Stimulated activated CD4-positive, alpha-beta T cell treated with anti-CD3 and anti-CD28 coated beads, TNF-alpha, amount 100 ng/mL, for 4 hours (primary cell): Measurements from ENCODE around the gene ELMO3.
A peak's percentile ranks its signal among the peaks of the same experiment; 100 is the strongest.

ENCODE experiments used
- DNase-seq, 3 experiments: peaks; one replicate each; pipeline ENCODE4 v3.0.0-alpha.2; 2020; ENCODE audit warnings: low read depth in 3 of 3

ELMO3 gene

DNA sequence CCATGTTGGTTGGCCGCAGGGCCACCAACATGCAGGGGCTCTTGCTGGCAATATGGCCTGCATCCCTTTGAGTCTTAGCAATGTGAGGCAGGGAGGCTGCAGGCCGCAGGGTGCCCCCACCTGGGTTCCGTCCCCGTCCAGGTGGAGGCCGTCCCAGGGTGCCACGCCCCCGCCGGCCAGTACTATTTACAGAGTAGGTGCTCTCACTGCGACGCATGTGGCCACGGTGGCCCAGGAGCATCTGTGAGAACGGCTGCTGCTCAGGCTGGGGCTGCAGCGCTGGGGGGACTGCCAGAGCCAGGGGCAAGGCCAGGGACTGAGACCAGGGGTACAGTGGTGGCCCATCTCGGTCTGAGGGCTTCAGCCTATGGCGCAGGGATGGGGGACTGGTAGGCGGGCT lies 18.8 kb upstream of the ELMO3 start:
- no peak for DNase-seq

DNA sequence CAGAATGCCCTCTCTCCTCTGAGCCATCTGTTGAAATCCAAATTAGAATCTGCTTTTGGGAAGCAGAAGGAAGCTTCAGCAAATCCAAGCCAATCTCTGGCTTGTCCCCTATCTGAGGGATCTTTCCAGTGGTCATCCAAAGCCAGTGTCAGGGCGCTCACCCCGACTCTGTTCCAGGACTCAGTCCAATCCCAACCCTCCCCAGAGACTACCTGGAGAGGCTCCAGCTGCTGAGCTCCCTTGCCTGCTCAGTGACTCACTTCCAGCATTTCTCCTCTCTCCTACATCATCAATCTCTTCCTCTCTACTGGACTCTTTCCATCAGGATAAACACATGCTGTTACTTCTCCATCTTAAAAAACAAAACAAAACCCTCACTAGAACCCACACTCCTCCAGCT lies 17.6 kb upstream of the ELMO3 start:
- DNase-seq, result no peak

DNA sequence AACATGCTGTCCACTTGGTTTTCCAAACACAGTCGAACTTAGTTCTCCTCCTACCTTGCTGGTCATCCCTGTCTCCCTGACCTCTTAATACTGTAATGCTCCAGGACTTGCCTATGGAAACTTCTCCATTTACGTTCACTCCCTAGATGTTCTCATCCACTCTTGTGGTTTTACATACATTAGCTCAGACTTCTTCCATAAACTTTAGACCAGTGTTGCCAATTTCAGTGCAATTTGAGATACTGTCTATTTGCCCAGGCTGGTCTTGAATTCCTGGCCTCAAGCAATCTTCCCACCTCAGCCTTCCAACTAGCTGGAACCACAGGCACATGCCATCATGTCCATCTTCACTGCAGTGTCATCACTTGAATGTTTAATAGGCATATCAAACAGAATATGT lies 16.6 kb upstream of the ELMO3 start:
- no peak for DNase-seq

DNA sequence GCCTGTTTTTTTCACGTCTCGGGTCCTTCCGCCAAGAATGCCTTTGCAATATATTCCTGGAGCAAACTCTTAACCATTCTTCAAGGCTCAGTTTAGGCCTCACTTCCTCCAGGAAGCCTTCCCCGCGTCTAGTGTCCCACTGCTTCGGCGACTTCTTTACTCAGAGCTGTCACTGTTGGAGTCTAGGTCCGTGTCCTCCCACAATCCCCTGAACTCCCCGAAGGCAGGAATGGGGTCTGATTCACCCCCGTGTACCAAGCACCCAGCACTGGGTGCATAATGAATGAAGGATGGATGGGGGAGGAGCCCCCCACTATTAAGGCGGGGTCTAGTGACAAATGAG lies 15.7 kb upstream of the ELMO3 start:
- no peak for DNase-seq

DNA sequence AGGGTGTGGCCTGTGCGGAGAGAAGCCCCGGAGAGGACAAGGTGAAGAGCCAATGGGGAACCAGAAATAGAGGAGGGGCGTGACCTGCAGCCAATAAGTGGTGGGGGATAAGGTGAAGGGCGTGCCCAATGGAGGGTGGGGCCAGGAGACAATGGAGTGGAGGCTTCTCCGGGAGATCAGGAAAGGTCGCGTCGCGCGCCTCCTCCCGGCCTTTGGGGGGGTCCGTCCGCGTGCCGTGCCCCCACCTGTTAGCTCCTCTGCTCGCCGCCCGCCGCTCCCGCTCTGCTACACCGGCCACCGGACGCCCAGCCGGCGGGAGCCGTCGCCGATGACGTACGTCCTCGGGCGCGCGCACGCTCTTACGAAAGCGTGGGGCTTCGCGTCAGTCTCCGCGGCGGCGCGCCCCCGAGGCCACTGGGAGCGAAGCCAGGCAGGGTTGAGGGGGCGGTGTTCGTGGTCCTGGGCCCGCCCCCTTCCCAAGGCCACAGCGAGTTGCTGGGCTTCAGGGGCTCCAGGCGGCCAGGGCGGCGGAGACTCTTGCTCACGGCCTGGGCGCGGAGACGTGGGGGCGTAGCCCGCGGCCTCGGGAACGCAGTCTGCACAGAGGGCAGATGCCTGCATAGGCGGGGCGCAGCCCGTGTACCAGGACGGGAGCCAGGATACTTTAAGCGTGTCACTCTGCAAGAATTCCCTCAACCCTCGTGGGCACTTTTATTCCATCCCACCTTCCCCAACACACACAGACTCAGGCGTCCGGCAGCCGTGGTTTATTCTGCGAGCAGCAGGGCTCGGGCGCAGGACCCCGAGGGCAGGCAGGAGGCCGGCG lies 15.1 kb upstream of the ELMO3 start, which contains the start of gene MATCAP1:
Gene MATCAP1, minus strand, starts transcription at position 337 of the 826 bp plus-strand sequence. CDS start 3,353 bp downstream, outside the sequence.
- peak; percentile 83 to 90 (median 88) for DNase-seq

DNA sequence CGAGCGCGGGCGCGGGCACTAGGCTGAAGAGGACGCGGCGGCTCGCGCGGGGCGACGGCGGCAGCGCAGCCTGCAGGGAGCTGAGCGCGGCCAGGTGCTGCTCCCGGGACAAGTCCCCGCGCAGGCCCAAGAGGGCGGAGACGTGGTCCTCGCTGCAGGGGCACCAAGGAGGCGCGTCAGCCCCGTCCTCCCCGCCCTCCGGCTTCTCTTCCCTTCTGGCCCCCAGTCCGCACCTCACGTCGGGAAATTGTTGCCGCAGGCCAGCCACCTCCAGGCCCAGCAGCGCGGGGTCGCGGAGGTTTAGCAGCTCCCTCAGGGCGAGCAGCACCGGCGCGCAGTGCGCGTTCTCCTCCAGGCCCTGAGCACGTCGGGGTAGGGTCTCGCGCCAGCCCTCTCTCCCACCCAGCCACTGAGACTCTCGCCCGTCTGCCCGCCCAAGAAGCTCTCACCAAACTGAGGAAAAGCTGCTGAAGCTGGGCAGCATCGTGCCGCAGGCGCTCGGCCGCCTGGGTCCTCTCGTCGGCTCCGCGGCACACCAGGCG lies 14.4 kb upstream of the ELMO3 start:
- peak in 1 of 3 experiments; percentile 27 for DNase-seq

DNA sequence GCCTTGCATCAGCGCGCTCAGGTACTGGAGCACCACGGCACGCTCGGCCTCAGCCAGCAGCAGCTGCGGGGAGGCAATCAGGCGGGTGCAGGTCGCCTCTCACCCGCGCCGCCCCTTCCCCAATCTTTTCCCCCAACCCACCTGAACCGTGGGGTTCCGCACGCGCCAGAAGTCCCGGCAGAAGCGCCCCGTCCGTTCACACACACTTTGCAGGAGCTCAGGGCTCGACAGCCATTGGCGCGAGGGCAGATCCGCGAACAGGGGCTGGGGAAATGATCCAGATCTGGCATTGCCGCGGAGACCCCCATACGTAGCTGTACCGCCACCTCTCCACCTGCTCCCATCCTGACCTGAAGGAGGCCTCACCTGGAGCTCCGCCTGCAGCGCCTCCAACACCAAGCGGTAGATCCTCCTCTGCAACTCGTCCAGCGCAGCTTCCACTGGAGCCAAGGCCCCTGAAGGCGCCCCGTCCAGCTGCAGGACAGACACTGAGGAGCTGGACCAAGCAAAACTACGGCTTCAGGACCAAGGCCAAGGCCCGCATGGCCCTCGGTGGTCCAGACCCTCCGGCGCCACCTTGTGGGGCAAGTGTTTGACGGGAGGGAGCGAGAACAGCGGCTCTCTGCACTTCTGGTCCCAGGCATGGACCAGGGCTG lies 13.8 kb upstream of the ELMO3 start:
- peak; percentile 62 to 75 (median 64) for DNase-seq

DNA sequence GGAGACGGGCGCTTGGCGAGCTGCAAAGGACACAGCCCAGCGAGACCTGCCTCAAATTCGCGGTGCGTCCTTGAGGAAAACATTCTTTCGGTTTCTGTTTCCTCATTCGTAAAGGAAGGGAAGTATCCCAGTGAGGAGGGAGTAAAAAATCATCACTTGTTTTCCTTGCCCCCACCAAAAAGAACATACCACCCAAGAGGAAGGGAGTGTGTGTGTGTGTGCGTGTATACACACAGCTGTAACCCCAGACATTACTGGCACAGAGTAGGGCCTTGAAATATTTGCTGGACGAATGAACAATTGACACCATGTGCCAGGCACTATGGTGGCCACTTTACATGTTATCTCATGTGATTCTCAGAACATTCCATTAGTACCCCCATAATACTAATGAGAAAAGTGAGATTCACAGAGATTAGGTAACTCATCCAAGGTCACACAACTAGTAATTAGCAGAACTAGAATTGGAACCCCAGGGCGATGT lies 13.2 kb upstream of the ELMO3 start:
- no peak for DNase-seq

DNA sequence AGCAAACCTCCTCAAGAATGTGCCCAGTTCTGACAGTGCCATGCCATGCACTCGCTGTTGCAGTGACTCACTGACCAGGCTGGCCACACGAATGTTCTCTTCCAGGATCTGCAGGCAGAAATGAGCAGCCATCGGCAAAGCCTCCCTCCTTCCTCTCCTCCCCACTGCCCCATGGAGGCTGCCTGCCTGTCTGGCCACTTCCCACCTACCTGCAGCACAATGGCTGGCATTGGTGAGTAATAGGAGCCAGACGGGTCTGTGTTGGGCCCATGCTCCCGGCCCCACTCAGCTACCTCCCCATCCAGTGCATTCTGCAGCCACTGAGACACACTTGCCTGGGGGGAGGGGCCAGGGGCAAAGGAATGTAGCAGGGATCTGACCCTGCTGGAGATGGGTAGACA lies 12.4 kb upstream of the ELMO3 start:
- DNase-seq, result no peak

DNA sequence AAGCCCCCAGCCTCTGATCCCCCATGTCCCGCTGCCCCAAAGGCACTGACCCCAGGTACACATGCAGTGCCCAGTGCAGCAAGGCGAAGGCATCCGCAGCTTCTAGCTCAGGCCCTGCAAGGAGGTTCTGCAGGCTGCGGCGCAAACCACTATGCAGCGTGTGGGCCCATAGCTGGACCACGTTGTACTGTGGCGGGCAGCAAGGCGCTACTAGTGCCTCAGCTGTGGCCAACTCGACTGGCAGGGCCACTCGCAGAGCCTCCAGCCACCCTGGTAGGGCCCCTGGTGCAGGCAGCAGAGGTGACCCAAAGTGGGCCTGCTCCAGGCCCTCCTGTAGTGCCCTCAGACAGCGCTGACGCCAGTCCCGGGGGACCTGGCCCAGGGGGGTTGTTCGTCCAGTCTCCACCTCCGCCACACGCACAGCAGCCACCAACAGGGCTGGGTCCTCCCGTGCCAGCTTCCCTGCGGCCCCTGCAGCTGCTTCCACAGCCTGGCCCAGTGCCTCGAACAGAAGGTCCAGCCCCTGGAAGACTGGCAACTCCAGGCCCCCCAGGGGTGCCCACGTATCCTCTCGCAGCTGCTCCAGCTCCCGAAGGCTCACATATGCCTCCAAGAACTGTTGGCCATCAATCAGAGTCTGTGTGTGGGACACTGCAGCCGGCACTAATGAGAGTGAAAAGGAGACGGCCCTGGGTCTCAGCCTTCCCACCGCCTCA lies 11.6 kb upstream of the ELMO3 start:
- DNase-seq, result no peak

DNA sequence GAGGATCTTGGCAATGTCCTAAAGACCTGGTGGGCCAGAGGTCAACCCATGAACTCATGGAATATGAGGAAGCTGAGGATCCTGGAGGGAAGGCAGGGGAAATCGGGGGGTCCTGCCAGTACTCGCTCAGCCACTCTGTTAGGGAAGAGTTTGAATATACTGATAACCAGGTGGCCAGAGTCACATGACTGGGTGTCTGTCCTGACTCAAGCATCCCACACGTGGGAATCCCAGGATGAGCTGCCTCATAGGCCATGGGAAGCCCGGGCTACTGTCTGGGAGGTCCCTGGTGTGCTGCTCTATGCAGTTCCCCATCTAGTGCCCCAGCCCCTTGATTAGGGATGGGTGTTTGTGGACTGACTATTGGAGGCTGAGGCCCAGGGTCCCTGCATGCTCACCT lies 10.6 kb upstream of the ELMO3 start:
- no peak for DNase-seq

DNA sequence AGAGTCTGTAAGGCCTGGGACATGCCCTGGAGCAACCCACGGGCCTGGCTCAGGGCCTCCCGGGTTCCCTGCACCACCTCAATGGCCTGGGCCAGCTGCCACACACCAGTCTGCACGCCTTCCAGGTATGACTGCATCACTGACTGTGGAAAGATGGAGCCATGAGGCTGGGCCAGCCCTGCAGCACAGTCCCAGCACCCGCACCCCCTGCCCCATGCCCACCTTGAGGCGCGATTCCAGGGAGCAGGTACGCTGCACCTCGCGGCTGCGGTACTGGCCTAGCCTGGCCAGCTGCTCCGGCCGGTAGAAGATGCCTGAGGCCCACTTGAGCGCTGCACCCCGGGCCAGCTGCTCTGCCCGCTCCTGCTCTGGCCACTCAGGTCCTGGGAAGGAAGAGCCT lies 10.1 kb upstream of the ELMO3 start:
- no peak for DNase-seq

DNA sequence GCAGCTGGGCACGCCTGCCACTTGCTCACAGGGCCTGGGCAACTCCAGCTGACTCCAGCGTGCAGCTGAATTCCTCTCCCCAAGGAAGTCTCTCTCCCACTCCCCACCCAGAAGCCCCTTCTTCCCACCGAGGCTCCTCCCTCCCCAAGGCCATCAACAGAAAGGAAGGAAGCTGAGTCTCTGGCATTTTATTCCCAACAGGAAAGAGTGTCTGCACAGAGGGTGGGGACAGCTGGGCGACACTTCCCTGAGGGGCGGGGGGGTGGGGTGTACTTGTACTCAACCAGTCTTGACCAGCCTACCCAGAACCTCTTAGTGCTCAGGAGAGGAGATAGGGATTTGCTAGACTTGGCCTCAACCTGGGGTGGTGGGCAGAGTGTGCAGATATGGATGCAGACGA lies 8.9 kb upstream of the ELMO3 start, which contains the start of gene EXOC3L1:
Gene EXOC3L1, minus strand, starts transcription at position 96 of the 400 bp plus-strand sequence. CDS start 460 bp downstream, outside the sequence.
- no peak for DNase-seq

DNA sequence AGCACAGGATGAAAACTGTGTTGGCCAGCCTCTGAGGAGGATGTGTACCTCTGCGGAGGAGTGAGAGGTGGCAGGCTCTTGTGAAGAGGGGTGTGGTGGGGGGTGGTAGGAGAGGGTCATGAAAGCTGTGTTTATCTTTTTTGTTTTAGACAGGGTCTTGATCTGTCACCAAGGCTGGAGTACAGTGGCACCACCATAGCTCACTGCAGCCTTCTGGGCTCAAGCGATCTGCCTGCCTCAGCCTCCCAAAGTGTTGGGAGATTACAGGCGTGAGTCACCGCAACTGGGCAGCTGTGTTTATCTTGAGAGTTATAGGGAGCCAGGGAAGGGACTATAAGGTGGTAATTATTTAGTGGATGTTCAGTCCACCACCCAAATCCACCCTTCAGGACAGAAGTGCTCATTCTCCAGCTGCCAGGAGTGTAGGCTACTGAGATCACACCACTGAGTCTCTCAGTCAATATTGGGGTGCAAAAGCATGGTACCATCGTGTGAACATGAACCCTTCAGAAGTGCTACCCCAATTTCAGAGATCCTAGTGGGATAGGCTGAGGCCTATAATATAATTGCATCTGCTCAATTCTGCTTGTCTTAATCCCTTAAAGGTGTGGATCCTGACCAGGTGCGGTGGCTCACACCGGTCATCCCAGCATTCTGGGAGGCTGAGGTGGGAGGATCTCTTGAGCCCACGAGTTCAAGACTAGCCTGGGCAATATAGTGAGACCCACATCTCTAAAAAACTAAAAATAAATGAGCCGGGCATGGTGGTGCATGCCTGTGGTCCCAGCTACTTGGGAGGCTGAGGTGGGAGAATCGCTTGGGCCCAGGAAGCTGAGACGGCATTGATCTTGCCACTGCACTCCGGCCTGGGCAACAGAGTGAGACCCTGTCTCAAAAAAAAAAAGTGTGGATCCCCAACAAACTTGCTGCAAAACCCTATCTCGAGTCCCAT lies 8.2 kb upstream of the ELMO3 start:
- no peak for DNase-seq

DNA sequence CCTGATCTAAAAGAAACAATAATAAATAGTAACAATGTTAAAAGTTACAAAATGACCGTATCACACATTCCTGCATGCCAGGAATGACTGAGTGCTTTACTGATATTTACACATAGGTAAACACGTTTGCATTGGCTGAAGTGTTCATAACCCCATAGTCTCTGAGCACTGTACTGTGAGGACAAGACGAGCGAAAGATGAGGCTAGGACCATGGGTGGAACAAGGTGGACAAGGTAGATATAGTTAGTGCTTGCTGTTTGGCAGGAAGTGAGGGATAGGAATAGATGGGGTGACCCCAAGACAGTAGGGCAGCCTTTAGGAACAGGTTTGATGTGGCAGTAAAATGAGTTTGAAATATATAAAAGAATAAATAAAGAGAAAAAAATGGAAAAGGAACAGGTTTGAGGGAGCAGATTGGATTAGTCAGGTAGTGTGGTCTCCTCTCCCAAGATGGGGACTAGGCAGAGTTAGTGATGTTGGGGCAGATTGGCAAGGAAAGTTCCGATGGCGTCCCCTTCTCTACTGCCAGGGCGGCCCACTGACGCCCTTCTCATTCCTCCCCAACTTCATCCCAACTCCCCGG lies 7.4 kb upstream of the ELMO3 start:
- no peak for DNase-seq

DNA sequence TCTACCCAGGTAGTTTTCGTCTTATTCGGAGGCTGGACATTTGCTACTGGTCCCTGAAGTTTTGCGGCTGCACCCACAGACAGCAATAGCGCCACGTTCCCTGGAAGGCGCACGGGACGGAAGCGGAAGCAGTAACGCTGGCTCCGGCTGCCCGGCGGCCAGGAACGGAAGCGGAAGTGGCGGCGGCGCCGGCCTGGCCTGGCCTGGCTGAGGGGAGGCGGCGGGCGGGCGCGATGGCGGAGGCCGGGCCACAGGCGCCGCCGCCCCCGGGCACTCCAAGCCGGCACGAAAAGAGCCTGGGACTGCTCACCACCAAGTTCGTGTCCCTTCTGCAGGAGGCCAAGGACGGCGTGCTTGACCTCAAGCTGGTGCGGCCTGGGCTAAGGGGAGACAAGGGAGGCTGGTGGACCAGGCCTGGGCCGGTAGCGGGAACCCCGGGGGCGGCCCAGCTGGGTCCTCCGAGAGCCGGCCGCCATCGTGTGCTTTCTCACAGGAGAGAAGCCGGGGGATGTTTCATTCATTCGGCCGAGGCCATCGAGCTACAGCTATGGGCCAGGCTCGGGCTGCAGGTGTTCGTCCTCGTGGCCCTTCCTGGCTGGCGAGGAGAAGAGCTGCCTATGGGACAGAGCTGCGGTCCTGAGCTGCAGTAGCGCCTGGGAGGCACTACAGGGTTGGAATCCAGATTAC lies 6.8 kb upstream of the ELMO3 start, which contains the start of gene E2F4:
Gene E2F4, plus strand, starts transcription at position 161 of the 687 bp plus-strand sequence. Its CDS starts 73 bp downstream, at position 234.
- DNase-seq, result peak; percentile 68 to 78 (median 78)

DNA sequence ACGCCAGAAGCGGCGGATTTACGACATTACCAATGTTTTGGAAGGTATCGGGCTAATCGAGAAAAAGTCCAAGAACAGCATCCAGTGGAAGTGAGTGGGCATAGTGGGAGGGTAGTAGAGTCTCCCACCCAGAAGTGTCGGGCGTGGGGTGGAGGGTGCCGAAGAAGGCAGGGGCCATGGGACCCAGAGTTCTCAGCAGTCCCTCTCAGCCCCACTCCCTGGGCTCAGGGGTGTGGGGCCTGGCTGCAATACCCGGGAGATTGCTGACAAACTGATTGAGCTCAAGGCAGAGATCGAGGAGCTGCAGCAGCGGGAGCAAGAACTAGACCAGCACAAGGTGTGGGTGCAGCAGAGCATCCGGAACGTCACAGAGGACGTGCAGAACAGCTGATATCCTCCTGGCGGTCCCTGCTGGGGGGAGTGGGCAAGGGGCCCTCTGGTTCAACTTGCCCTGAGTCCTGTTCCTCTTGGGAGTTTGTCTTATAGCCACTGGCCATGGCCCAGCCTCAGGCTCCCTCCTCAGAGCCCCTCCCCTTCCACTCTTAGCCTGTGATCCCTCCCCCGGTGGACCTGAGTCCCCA lies 6.1 kb upstream of the ELMO3 start:
- DNase-seq, result no peak

DNA sequence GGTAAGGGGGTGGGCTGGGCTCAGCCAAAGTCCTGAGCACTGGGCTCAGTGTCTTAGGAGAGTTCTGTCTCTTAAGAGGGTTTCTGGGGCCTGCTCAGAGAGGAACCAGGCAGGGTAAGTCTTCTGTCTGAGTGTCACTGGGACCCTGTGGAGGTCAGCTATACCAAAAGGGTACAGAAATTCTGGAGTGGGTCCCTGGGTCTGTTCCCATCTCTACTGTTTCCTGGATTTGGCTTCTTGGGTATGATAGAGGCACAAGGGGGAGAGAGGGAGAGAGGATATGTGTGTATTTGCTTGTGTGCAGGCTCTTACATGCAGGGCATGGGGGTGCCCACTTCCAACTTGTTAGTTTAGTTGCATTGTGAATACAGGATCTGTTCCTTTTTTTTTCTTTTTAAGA lies 5.4 kb upstream of the ELMO3 start:
- DNase-seq, result no peak

DNA sequence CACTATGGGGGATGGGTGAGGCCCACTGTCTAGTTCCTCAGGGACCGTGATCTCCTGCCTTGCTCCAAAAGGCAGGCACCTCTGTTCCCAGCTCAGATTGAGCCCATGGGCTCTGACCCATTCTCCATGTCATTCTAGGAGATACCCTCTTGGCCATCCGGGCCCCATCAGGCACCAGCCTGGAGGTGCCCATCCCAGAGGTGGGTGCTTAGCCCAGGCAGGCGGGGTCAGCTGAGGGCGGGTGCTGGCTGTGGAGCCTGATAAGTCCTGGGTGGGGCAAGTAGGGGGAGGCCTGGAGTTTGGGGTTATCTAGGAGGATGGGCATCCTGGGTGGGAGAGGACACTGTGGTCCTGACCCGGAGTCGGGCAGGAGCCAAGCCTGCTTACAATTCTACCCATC lies 4.7 kb upstream of the ELMO3 start:
- no peak for DNase-seq
